HepG2 (cell line): ENCODE results near the gene GPR65. TPM values are rescaled to one million over a fixed set of nuclear protein-coding genes. Genes with fewer than 3 reads are reported as not detected.

Experiments
- ATAC-seq: fragments of 200-7000 bp; cut with Tn5 transposase; 3 replicates; pipeline ENCODE4 v1.9.1; 2020; ENCODE audit warnings: mild to moderate bottlenecking, moderate library complexity
- BruUV-seq: library from RNA; stranded (reverse); fragments of 400-500 nt; replicated peaks from 2 replicates; lab custom pipeline; 2021; lab: Mats Ljungman, UMichigan
- CTCF ChIA-PET: fragments of 300-600 bp; formaldehyde crosslinking; extraction: SDS; loops from one replicate; lab custom pipeline; 2021; ENCODE audit warnings: low total read pairs, inconsistent platforms, low intra/inter-chr PET ratio; lab: Yijun Ruan, JAX
- POLR2A ChIA-PET: fragments of 350-600 bp; sonication (Branson Sonifier 250); formaldehyde crosslinking; loops from one replicate; lab custom pipeline; 2020; ENCODE audit warnings: antibody characterized with exemption, inconsistent platforms; lab: Yijun Ruan, JAX
- DNase-seq: peaks from one replicate; pipeline ENCODE4 v3.0.0-alpha.2; 2015; ENCODE audit warnings: low spot score
- FAIRE-seq: peaks from 3 replicates; lab custom pipeline; 2011; peaks lifted over from hg19 to GRCh38; lab: Jason Lieb, UNC
- H2AFZ ChIP-seq: one replicate; pipeline ENCODE4 v1.6.1; 2011; ENCODE audit warnings: low read length, inconsistent platforms
- H3K27ac ChIP-seq: fragments of 300-600 bp; 3 replicates; pipeline ENCODE4 v1.8.0; 2011; ENCODE audit warnings: mixed run types, mild to moderate bottlenecking, mixed read lengths, low read length, inconsistent platforms; ENCODE audit not compliant: insufficient read depth; ENCODE audit errors: extremely low read length
- H3K27me3 ChIP-seq, 2 experiments: fragments of 200-600 bp in 1 of 2; 2 replicates in 1 of 2; 3 replicates in 1 of 2; pipeline versions ENCODE4 v1.6.0 to v1.8.0; 2011; ENCODE audit warnings: low read length in 2 of 2, mild to moderate bottlenecking in 2 of 2, moderate library complexity in 2 of 2, inconsistent platforms in 1 of 2; ENCODE audit not compliant: insufficient read depth in 2 of 2, control insufficient read depth in 1 of 2
- H3K36me3 ChIP-seq, 2 experiments: fragments of 200-600 bp in 1 of 2; replicated peaks in 1 of 2; 2 replicates in 1 of 2; 3 replicates in 1 of 2; pipeline versions ENCODE4 v1.5.1 to v1.8.0; 2011; ENCODE audit warnings: low read length in 2 of 2, inconsistent platforms in 1 of 2; ENCODE audit not compliant: insufficient read depth in 2 of 2, control insufficient read depth in 1 of 2
- H3K4me1 ChIP-seq: 2 replicates; pipeline ENCODE4 v1.5.1; 2012; ENCODE audit warnings: low read length, inconsistent platforms; ENCODE audit not compliant: insufficient read depth
- H3K4me2 ChIP-seq: 2 replicates; pipeline ENCODE4 v1.6.0; 2011; ENCODE audit warnings: low read depth, low read length, inconsistent platforms
- H3K4me3 ChIP-seq, 3 experiments: fragments of 200-600 bp in 1 of 3; sonication (generic), shearing (Covaris generic) in 1 of 3; replicated peaks in 1 of 3; 2 replicates each; pipeline ENCODE4 v1.5.1; 2011 to 2016; ENCODE audit warnings: low read length in 3 of 3, inconsistent platforms in 2 of 3, low read depth in 2 of 3, mild to moderate bottlenecking in 2 of 3, control low read depth in 1 of 3, mixed read lengths in 1 of 3; ENCODE audit not compliant: insufficient read depth in 1 of 3
- H3K79me2 ChIP-seq: one replicate; pipeline ENCODE4 v1.6.1; 2011; ENCODE audit warnings: low read length, inconsistent platforms; ENCODE audit not compliant: insufficient read depth
- H3K9ac ChIP-seq: 2 replicates; pipeline ENCODE4 v1.6.0; 2011; ENCODE audit warnings: mild to moderate bottlenecking, low read depth, low read length, inconsistent platforms; ENCODE audit not compliant: insufficient read depth
- H3K9me3 ChIP-seq: 2 replicates; pipeline ENCODE4 v1.5.1; 2012; ENCODE audit warnings: mild to moderate bottlenecking, low read length
- H4K20me1 ChIP-seq: 2 replicates; pipeline ENCODE4 v1.6.0; 2011; ENCODE audit warnings: inconsistent platforms, mild to moderate bottlenecking, low read length, moderate library complexity; ENCODE audit not compliant: insufficient read depth
- ATF5 ChIP-seq: sonication (generic); formaldehyde crosslinking; IDR thresholded peaks from 2 replicates; pipeline ENCODE4 v1.4.0; 2020; ENCODE audit warnings: mild to moderate bottlenecking, low read depth, missing genetic modification reagents
- JUN ChIP-seq: sonication (generic); formaldehyde crosslinking; IDR thresholded peaks from 2 replicates; pipeline ENCODE4 v1.4.0; 2020; ENCODE audit warnings: mild to moderate bottlenecking, missing genetic modification reagents
- KLF15 ChIP-seq: sonication (generic); formaldehyde crosslinking; IDR thresholded peaks from 2 replicates; pipeline ENCODE4 v1.8.1; 2023; ENCODE audit warnings: borderline replicate concordance, mild to moderate bottlenecking, inconsistent platforms, missing genetic modification reagents, mixed read lengths
- MNT ChIP-seq: fragments of 450-650 bp; IDR thresholded peaks from 2 replicates; pipeline ENCODE4 v1.6.1; 2016
- RBM22 ChIP-seq: fragments of 200-400 bp; formaldehyde crosslinking; optimal IDR thresholded peaks from 2 replicates; pipeline ENCODE3; 2017; ENCODE audit warnings: mild to moderate bottlenecking, low read length, moderate library complexity
- RFXAP ChIP-seq: sonication (generic); formaldehyde crosslinking; IDR thresholded peaks from 2 replicates; pipeline ENCODE4 v1.4.0; 2020; ENCODE audit warnings: missing genetic modification reagents, borderline replicate concordance
- SAP130 ChIP-seq: IDR thresholded peaks from 2 replicates; pipeline ENCODE4 v1.6.1; 2016; ENCODE audit warnings: low read depth
- SRSF1 ChIP-seq: fragments of 200-400 bp; formaldehyde crosslinking; optimal IDR thresholded peaks from 2 replicates; pipeline ENCODE3; 2017; ENCODE audit warnings: mild to moderate bottlenecking, low read depth, low read length, moderate library complexity
- STAT6 ChIP-seq: sonication (generic); formaldehyde crosslinking; IDR thresholded peaks from 2 replicates; pipeline ENCODE4 v1.4.0; 2020; ENCODE audit warnings: missing genetic modification reagents, mild to moderate bottlenecking, borderline replicate concordance
- SUZ12 ChIP-seq: fragments of 150-350 bp; IDR thresholded peaks from 2 replicates; pipeline ENCODE4 v1.6.1; 2014; ENCODE audit warnings: low read depth, low read length
- TBX2 ChIP-seq: sonication (generic); formaldehyde crosslinking; IDR thresholded peaks from 2 replicates; pipeline ENCODE4 v1.5.0; 2020; ENCODE audit warnings: missing genetic modification reagents, mild to moderate bottlenecking, borderline replicate concordance
- TCF12 ChIP-seq, 2 experiments: fragments of 450-650 bp in 1 of 2; sonication (generic) in 1 of 2; formaldehyde crosslinking in 1 of 2; IDR thresholded peaks; 2 replicates each; pipeline versions ENCODE4 v1.6.1 to v1.8.0; 2017 to 2022; ENCODE audit warnings: antibody characterized with exemption in 1 of 2, mild to moderate bottlenecking in 1 of 2, missing genetic modification reagents in 1 of 2, moderate library complexity in 1 of 2
- TFE3 ChIP-seq: IDR thresholded peaks from 2 replicates; pipeline ENCODE4 v1.6.1; 2016
- ZIK1 ChIP-seq: sonication (generic); formaldehyde crosslinking; IDR thresholded peaks from 2 replicates; pipeline ENCODE4 v1.5.0; 2020; ENCODE audit warnings: mild to moderate bottlenecking, low read depth, missing genetic modification reagents, borderline replicate concordance
- ZNF326 ChIP-seq: sonication (generic); formaldehyde crosslinking; IDR thresholded peaks from 2 replicates; pipeline ENCODE4 v1.4.0; 2020; ENCODE audit warnings: missing genetic modification reagents, borderline replicate concordance
- ZNF367 ChIP-seq: sonication (generic); formaldehyde crosslinking; IDR thresholded peaks from 2 replicates; pipeline ENCODE4 v1.4.0; 2020; ENCODE audit warnings: missing genetic modification reagents, borderline replicate concordance
- ZNF552 ChIP-seq: sonication (generic); formaldehyde crosslinking; IDR thresholded peaks from 2 replicates; pipeline ENCODE4 v1.9.0; 2022; ENCODE audit warnings: missing genetic modification reagents, mild to moderate bottlenecking, borderline replicate concordance
- ZNF605 ChIP-seq: sonication (generic); formaldehyde crosslinking; IDR thresholded peaks from 2 replicates; pipeline ENCODE4 v1.8.0; 2022; ENCODE audit warnings: mild to moderate bottlenecking, missing genetic modification reagents
- in situ Hi-C: cut with HindIII; loops from 2 replicates; pipeline ENCODE4 v1.10.0; 2017; ENCODE audit warnings: low pct_unique_long_range_greater_than_20kb; ENCODE audit not compliant: extremely low pct_ligation_motif_present
- intact Hi-C: fragments of 100-400 bp; cut with micrococcal nuclease; formaldehyde crosslinking; loops from one replicate; pipeline ENCODE4 v1.10.0; 2022; ENCODE audit not compliant: unreplicated experiment
- polyA plus RNA-seq, 8 experiments: library from polyadenylated mRNA; depleted of rRNA in 3 of 8; stranded (reverse) in 7 of 8; unstranded in 1 of 8; fragments of >200 nt; fragmentation: Illumina TruSeq in 4 of 8; extraction: Trizol in 4 of 8; gene quantifications; 2 replicates each; pipeline versions ENCODE4 v1.2.1 to v1.2.3, GENCODE V29; 2011 to 2016; ENCODE audit warnings: low read depth in 4 of 8, missing spikeins in 1 of 8, mixed read lengths in 1 of 8; ENCODE audit not compliant: insufficient read depth in 1 of 8
- total RNA-seq, 5 experiments: library from RNA; depleted of rRNA; stranded (reverse); fragments of >200 nt; fragmentation: Illumina TruSeq; extraction: Trizol; gene quantifications; 2 replicates each; pipeline ENCODE4 v1.2.3, GENCODE V29; 2016; ENCODE audit warnings: low read depth in 1 of 5

GPR65 gene
- total and polyA plus RNA-seq, 2 of the 13 experiments (the other 11 are each of a cell fraction or from before 2014, with no cell fraction given) = not detected

GRCh38 chr14:87967496-87967895, 37.4 kb upstream of the GPR65 start:
- no peak for ATAC-seq
- no peaks in the 10 kb centered on the region for H3K9me3 ChIP-seq
- H3K79me2 ChIP-seq = no peaks in the 10 kb centered on the region
- no peak for DNase-seq
- in situ Hi-C loops (no loop called here), intact Hi-C loops (no loop called here)
- no peaks in the 10 kb centered on the region for H4K20me1 ChIP-seq
- BruUV-seq = no TSS peak
- ChIA-PET CTCF (no interaction called here), POLR2A (no interaction called here)
- H3K4me1 ChIP-seq = no peaks in the 10 kb centered on the region
- no peak overlapping the region for H3K4me3 ChIP-seq
- no peak overlapping the region for H2AFZ ChIP-seq
- peaks cover 0 to 3% of the 10 kb centered on the region in 2 experiments; a peak in 1 of 5 replicates for H3K27me3 ChIP-seq
- H3K4me2 ChIP-seq = no peak overlapping the region
- no peak overlapping the region for H3K9ac ChIP-seq
- no peaks in the 10 kb centered on the region for H3K36me3 ChIP-seq
- FAIRE-seq = no peak
- no peak overlapping the region for H3K27ac ChIP-seq
- TF ChIP-seq TBX2 (CRISPR knock-in tag) (no peak), ZNF552 (CRISPR knock-in tag) (no peak), KLF15 (CRISPR knock-in tag) (no peak), ZNF605 (CRISPR knock-in tag) (no peak), RBM22 (no peak), SUZ12 (no peak), STAT6 (no peak), JUN (CRISPR knock-in tag) (no peak), MNT (no peak), SAP130 (CRISPR knock-in tag) (no peak), ATF5 (CRISPR knock-in tag) (no peak), SRSF1 (no peak), RFXAP (no peak), ZNF367 (CRISPR knock-in tag) (no peak), TCF12 (IDR thresholded peaks at IDR 0.05) (no peak), TCF12 (CRISPR knock-in tag; IDR thresholded peaks at IDR 0.05) (no peak), TFE3 (CRISPR knock-in tag) (no peak), ZNF326 (CRISPR knock-in tag) (no peak), ZIK1 (CRISPR knock-in tag) (no peak)
